Measurements from ENCODE around the gene KLF13.

KLF13 gene

DNA sequence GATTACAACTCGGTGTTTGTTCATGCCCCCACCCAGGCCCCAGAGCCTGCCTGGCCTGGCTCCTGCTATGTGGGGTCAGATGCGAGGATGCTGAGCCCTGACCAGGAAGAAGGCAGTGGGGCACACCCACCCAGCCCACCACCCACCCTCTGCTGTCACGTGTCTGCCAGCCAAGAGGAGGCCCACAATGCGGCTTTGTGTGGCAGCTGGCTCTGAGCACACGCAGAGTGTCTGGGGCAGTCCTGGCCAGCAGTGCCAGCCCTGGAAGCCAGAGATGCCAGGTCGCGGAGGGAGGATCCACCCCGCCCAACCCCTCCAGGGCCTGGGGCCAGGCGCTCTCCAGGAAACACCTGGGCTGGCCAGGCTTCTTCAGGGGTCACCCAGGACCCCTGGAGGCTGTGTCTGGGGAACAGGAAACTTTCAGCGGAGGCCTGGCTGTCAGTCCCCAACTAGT is 26.4 kb upstream of the KLF13 start:
- no peak for TF ChIP-seq ZFX (IDR thresholded peaks at IDR 0.05)
- TF ChIP-seq, protein P1, sequence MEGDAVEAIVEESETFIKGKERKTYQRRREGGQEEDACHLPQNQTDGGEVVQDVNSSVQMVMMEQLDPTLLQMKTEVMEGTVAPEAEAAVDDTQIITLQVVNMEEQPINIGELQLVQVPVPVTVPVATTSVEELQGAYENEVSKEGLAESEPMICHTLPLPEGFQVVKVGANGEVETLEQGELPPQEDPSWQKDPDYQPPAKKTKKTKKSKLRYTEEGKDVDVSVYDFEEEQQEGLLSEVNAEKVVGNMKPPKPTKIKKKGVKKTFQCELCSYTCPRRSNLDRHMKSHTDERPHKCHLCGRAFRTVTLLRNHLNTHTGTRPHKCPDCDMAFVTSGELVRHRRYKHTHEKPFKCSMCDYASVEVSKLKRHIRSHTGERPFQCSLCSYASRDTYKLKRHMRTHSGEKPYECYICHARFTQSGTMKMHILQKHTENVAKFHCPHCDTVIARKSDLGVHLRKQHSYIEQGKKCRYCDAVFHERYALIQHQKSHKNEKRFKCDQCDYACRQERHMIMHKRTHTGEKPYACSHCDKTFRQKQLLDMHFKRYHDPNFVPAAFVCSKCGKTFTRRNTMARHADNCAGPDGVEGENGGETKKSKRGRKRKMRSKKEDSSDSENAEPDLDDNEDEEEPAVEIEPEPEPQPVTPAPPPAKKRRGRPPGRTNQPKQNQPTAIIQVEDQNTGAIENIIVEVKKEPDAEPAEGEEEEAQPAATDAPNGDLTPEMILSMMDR (conservative IDR thresholded peaks at IDR 0.05): no peak
- no peak overlapping the region for H3K27ac ChIP-seq

DNA sequence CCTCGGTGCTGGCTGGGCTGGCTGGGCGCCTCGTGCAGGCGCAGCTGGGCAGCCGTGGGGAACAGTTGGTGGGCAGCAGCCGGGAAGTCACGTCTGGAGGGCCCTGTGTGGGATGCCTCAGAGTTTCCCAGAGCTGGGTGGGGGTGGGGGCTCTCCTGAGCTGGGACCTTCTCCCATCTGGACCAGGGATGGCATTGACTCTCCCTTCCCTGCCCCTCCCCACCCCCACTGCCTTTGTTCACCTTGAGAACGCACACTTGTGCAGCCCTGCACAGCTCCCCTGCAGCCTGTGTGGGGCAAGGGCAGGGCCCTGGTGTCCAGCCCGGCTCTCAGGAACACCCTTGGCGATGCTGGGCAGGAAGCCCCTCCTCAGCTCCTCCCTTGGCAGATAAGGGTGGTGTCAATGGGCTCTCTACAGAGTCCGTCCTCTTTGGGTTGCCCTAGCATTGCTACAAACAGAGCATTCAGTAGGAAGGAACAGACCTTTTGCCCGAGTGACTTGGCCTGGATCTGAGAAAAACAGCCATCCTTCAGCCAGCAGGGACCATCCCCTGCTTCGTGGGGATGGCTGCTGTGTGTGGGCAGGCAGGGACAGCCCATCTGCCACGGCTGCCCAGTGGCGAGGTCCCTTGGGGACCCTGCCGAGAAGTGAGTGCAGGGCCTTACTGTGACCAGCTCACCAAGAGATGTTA is 25.5 kb upstream of the KLF13 start:
- H3K27ac ChIP-seq: no peak overlapping the region
- TF ChIP-seq, protein P1 (conservative IDR thresholded peaks at IDR 0.05): no peak
- no peak for TF ChIP-seq ZFX (IDR thresholded peaks at IDR 0.05)

DNA sequence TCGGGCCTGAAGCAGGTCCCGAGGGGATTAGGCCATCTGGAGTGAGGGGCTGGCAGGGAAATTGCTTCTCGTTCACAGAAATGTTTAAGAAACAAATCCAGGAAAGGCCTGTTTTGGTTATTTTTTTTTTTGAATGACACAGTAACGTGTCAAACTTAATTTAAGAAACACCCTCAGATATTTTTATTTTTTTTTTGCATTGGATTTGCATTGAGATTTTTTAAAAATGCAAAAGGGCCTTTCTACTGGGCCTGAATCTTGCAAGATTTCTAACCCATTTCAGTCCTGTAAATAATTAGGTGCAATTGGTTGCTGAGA is 25.0 kb upstream of the KLF13 start:
- TF ChIP-seq, protein P1 (conservative IDR thresholded peaks at IDR 0.05): no peak
- TF ChIP-seq ZFX (IDR thresholded peaks at IDR 0.05): no peak
- no peak overlapping the region for H3K27ac ChIP-seq

DNA sequence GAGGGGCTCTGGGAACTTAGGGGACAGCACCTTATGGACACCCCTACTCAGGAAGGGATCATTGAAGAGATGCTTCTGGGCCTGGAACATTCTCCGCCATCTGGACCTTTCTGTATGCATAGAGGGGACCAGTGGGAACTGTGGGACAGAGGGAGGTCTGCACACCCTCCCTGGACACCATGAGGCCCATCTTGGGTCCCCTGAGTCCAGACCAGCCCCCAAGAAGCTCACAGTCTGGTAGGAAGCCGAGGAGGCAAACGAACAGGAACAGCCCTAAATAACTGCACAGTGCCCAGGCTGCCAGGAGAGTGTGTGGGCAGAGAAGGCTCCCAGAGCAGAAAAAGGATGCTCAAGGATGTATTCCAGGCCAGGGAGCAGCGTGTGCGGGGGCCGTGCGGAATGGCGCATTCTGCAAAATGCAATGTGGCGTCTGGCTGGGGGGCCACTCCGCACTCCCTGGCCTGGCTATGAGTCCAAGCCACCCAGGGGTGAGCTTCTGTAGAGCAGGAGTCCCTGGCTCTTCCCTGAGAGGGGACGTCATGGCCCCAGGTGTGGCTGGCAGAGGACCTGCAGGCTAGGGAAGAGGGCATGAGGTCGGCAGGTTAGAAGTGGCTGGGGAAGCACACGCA is 24.5 kb upstream of the KLF13 start:
- H3K27ac ChIP-seq: no peak overlapping the region
- TF ChIP-seq, protein P1 (conservative IDR thresholded peaks at IDR 0.05): no peak
- TF ChIP-seq ZFX (IDR thresholded peaks at IDR 0.05): no peak

DNA sequence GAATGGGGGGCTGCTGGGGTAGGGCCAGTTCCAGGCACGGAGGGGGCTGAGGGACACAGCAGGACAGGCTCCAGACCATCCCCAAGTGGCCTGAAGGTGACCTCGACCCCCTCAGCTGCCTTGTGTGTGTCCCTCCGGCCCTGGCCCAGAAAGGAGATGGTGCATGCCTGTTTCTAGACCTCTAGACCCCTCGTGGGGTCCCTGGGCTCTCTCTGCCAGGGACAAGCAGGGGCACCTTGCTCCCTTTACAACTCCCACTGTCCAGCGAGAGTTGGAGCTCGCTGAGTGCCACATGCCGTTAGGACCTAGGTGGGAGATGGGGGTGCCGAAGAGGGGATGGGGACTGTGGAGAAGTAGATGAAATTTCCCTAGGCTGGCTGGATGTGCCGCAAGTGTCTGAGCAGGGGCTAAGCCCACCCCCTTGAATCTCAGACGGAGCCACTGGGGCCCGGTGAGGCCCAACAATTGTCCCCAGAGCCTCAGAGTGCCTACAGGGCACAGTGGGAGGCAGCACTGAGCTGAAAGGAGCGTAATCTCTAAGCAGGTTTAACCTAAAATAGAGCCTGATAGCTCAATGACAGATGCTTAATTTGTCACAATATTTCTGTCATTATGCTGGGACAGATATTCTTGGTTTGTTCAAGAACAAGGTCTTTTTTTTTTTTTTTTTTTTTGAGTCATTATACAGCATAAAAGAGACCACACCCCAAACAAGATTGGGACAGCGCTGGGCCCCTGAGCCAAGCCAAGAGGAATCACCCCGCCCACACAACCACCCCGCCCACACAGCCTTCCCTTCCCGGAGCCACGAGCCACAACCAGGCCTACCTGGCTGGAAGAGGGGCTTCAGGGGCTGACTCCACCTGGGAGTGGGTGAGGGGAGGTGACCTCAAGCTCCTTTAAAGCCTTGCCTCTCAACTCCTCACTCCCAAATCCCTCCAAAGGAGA is 23.6 kb upstream of the KLF13 start:
- H3K27ac ChIP-seq: no peak overlapping the region
- TF ChIP-seq, protein P1 (conservative IDR thresholded peaks at IDR 0.05): no peak
- no peak for TF ChIP-seq ZFX (IDR thresholded peaks at IDR 0.05)

DNA sequence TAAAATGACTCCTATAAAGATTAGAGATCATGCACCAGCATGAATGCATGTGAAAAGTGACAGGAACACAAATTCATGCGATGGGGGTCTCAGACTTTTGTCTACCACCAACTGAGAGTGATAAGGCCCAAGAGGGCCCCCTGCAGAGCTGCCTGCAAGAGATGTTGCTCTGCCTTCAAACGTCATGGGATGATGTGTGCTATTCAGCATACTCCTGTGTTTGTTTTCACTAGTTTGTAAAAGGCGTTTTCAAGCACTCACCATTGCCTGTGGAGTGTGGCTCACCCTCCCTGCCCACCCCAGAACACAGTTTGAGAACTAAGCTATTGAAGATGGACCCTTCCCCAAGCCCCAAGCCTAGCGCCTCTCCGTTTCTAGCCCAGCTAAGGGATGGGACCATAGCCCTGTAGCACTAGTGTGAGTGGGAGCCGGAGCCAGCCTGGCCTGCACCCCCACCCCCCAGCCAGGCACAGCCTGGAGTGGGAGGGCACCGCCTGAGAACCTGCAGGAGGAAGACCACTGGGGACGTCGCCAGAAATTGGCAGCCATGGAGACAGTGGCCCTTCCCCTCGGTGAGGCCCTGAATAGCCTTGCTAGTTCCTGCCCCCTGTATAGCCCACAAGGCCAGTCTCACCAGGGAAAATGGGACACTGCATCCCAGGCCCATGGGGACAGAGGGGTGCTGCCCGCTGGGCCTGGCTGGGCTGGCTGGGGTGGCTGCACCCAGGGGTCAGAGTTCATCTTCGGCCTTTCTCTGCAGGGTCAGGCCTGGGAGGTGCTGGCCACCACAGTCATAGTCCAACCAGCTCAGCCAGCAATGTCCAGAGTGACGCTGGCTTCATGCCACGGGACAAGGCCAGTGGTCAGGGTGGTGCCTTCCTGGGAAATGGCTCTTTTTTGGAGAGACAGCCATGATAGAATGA is 22.6 kb upstream of the KLF13 start:
- TF ChIP-seq ZFX (IDR thresholded peaks at IDR 0.05): no peak
- TF ChIP-seq, protein P1 (conservative IDR thresholded peaks at IDR 0.05): no peak
- H3K27ac ChIP-seq: no peak overlapping the region
